Gastroesophageal sphincter (tissue), 4 donors: Measurements from ENCODE around the gene RAC2. TPM values are rescaled to one million over a fixed set of nuclear protein-coding genes. Genes with fewer than 3 reads are reported as not detected.

Source experiments
- ATAC-seq: fragments of 150-250 bp; one replicate; pipeline ENCODE4 v1.9.1; 2016; ENCODE audit warnings: mild to moderate bottlenecking, moderate library complexity
- H3K27ac ChIP-seq, 4 donors: fragments of 200-600 bp; sonication (generic) in 3 of 4; 1 replicate in 3 of 4; 2 replicates in 1 of 4; pipeline ENCODE4 v1.5.1; 2016 to 2019
- H3K27me3 ChIP-seq: fragments of 200-600 bp; sonication (generic); one replicate; pipeline ENCODE4 v1.5.1; 2019
- H3K36me3 ChIP-seq, 2 donors: fragments of 200-600 bp; sonication (generic); one replicate each; pipeline ENCODE4 v1.5.1; 2019; ENCODE audit warnings: control low read depth in 1 of 2
- H3K4me1 ChIP-seq, 3 donors: fragments of 200-600 bp; sonication (generic); 1 replicate in 2 of 3; 2 replicates in 1 of 3; pipeline ENCODE4 v1.5.1; 2016 to 2019; ENCODE audit warnings: control low read depth in 2 of 3
- H3K4me3 ChIP-seq, 2 donors: fragments of 200-600 bp; sonication (generic); one replicate each; pipeline ENCODE4 v1.5.1; 2019; ENCODE audit warnings: mild to moderate bottlenecking in 1 of 2, moderate library complexity in 1 of 2
- H3K9me3 ChIP-seq, 3 donors: fragments of 200-600 bp; sonication (generic); one replicate each; pipeline ENCODE4 v1.5.1; 2017 to 2019; ENCODE audit warnings: control low read depth in 2 of 3
- EP300 ChIP-seq: sonication (generic); formaldehyde crosslinking; IDR thresholded peaks from one replicate; pipeline ENCODE4 v1.6.1; 2017; ENCODE audit warnings: antibody characterized with exemption, mild to moderate bottlenecking
- POLR2A ChIP-seq, 2 donors: fragments of 450-650 bp; IDR thresholded peaks; one replicate each; pipeline ENCODE4 v1.6.1; 2017; ENCODE audit warnings: antibody characterized with exemption in 2 of 2, mild to moderate bottlenecking in 2 of 2, moderate library complexity in 1 of 2
- POLR2AphosphoS5 ChIP-seq: sonication (generic); formaldehyde crosslinking; IDR thresholded peaks from one replicate; pipeline ENCODE4 v1.6.1; 2017; ENCODE audit warnings: antibody characterized with exemption
- WGBS, 2 donors: methylation state at CpG; one replicate each; pipeline ENCODE4 v1.1.5; 2018; ENCODE audit warnings: low coverage in 1 of 2; 5-methylcytosine and 5-hydroxymethylcytosine counted together
- total RNA-seq, 4 donors: library from RNA; depleted of rRNA; stranded (reverse); fragments of >200 nt; gene quantifications; one replicate each; pipeline ENCODE4 v1.1.0, GENCODE V29; 2016
- TF ChIP-seq, protein P1 (sequence below), 4 experiments: fragments of 200-600 bp in 2 of 4; fragments of 450-650 bp in 2 of 4; sonication (generic) in 1 of 4; IDR thresholded peaks; one replicate each; pipeline ENCODE4 v1.5.1; 2017 to 2019; ENCODE audit warnings: antibody characterized with exemption in 4 of 4, mild to moderate bottlenecking in 2 of 4, moderate library complexity in 2 of 4

RAC2 gene
- total RNA-seq, 4 donors from 2014 or later = 2.0 to 11.3 (median 6.4) TPM

DNA sequence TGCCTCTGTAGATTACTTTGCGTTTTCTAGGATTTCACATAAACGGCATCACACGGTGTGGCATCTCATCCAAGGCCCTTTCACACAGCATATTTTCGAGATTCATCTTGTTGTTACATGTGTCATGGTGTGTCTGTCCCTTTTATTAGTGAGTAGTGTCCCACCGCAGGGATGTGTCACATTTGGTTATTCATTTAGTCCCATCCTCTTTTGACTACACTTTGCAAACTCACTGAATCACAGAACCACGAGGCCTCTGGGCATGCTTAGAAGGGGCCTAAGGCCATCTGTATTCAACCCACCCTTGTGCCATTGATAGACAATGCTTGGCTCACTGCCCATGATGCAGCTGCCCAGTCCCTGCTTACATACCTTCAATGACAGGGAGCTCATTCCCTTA, 4.2 kb upstream of the RAC2 start:
- 55 to 64% methylated on average over 4 to 6 of the region's 6 CpGs for WGBS, 2 donors
- Histone ChIP-seq H3K4me3 (no peak overlapping the region), H3K27me3 (peaks cover 64% of the 10 kb centered on the region)

GRCh38 chr22:37245740-37246139, 1.7 kb upstream of the RAC2 start:
- H3K27ac ChIP-seq = no peak overlapping the region
- 61 to 75% methylated on average over 4 to 6 of the region's 6 CpGs for WGBS, 2 donors
- H3K4me1 ChIP-seq = no peaks in the 10 kb centered on the region
- H3K4me3 ChIP-seq = no peak overlapping the region
- no peak for ATAC-seq
- H3K9me3 ChIP-seq = no peaks in the 10 kb centered on the region
- TF ChIP-seq POLR2AphosphoS5 (no peak), POLR2A (IDR thresholded peaks at IDR 0.05) (no peak), EP300 (no peak)
- TF ChIP-seq, protein P1, sequence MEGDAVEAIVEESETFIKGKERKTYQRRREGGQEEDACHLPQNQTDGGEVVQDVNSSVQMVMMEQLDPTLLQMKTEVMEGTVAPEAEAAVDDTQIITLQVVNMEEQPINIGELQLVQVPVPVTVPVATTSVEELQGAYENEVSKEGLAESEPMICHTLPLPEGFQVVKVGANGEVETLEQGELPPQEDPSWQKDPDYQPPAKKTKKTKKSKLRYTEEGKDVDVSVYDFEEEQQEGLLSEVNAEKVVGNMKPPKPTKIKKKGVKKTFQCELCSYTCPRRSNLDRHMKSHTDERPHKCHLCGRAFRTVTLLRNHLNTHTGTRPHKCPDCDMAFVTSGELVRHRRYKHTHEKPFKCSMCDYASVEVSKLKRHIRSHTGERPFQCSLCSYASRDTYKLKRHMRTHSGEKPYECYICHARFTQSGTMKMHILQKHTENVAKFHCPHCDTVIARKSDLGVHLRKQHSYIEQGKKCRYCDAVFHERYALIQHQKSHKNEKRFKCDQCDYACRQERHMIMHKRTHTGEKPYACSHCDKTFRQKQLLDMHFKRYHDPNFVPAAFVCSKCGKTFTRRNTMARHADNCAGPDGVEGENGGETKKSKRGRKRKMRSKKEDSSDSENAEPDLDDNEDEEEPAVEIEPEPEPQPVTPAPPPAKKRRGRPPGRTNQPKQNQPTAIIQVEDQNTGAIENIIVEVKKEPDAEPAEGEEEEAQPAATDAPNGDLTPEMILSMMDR (IDR thresholded peaks at IDR 0.05) = no peak
- H3K27me3 ChIP-seq = peaks cover 68% of the 10 kb centered on the region
- no peaks in the 10 kb centered on the region for H3K36me3 ChIP-seq

More for the DNA sequence above, 4.2 kb upstream of the RAC2 start:
- no peak for ATAC-seq
- Histone ChIP-seq H3K27ac (no peak overlapping the region), H3K4me1 (no peaks in the 10 kb centered on the region), H3K36me3 (no peaks in the 10 kb centered on the region), H3K9me3 (no peaks in the 10 kb centered on the region)
- TF ChIP-seq EP300 = no peak
- no peak for TF ChIP-seq POLR2A (IDR thresholded peaks at IDR 0.05)
- TF ChIP-seq POLR2AphosphoS5 = no peak
- TF ChIP-seq, protein P1 (IDR thresholded peaks at IDR 0.05) = no peak

- peaks cover 68% of the 10 kb centered on the region for H3K27me3 ChIP-seq
- H3K36me3 ChIP-seq = no peaks in the 10 kb centered on the region
- ATAC-seq = no peak
- H3K4me3 ChIP-seq = no peak overlapping the region
- H3K4me1 ChIP-seq = no peaks in the 10 kb centered on the region
- no peak overlapping the region for H3K27ac ChIP-seq
- no peak for TF ChIP-seq POLR2A (IDR thresholded peaks at IDR 0.05)
- no peak for TF ChIP-seq EP300
- TF ChIP-seq POLR2AphosphoS5 = no peak
- TF ChIP-seq, protein P1 (IDR thresholded peaks at IDR 0.05) = no peak
- 38% methylated on average over 4 of the region's 22 CpGs; no CpG with 5 or more reads in 1 of the 2 donors for WGBS, 2 donors
- no peaks in the 10 kb centered on the region for H3K9me3 ChIP-seq
Observed at GRCh38 chr22:37244922-37245722, 1.1 kb upstream of the RAC2 start.

DNA sequence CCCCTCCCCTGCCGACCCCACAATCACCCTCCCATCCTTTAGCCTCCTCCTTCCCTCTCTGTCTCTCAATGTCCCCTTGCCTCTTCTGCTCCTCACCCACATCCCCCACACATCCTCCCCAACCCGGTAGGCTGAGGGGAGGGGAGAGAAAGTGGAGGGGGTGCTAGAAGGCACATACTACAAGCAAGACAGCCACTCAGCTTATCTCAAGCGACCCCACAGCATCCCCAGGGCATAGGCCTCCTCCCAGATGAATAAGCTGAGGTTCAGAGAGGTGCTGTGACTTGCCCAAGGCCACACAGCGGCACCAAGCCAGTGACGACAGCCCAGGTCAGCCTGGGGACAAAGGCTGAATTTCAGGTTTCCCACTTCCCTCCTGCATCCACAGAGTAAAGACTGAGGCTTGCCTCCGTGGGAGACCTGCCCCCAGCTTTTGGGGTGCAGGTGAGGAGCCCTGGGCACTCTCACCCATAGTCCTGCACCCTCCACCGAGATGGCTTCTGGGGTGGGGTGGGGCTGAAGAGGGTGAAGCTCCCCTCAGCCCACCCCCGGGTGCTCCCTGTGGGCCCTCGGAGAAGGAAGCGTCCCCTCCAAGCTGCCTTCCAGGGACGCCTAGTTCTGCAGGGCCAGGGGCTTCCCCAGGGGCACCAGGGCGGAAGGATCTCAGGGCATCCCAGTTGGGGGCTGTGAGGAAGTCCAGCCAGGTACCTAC, 511 bp downstream of the RAC2 start:
- Histone ChIP-seq H3K27ac (peak overlapping the region in 1 of 4 donors; percentile 54), H3K4me3 (peak overlapping the region in 1 of 2 donors; percentile 39), H3K9me3 (no peaks in the 10 kb centered on the region), H3K4me1 (no peaks in the 10 kb centered on the region), H3K36me3 (no peaks in the 10 kb centered on the region), H3K27me3 (peaks cover 69% of the 10 kb centered on the region)
- no peak for ATAC-seq
- TF ChIP-seq EP300 = no peak
- TF ChIP-seq POLR2AphosphoS5 = no peak
- TF ChIP-seq, protein P1 (IDR thresholded peaks at IDR 0.05) = no peak
- TF ChIP-seq POLR2A (IDR thresholded peaks at IDR 0.05) = no peak
- WGBS, 2 donors = 17% methylated on average over 2 of the region's 12 CpGs; no CpG with 5 or more reads in 1 of the 2 donors
